C4-2B (cell line): ENCODE data around the gene KNG1.

Source experiments
- ZFX ChIP-seq: fragments of 450-650 bp; IDR thresholded peaks from 2 replicates; pipeline ENCODE4 v1.6.1; 2017
- TF ChIP-seq, protein P1 (sequence below): fragments of 450-650 bp; conservative IDR thresholded peaks from 2 replicates; pipeline ENCODE4 v1.5.1; 2017; ENCODE audit warnings: mild to moderate bottlenecking

DNA sequence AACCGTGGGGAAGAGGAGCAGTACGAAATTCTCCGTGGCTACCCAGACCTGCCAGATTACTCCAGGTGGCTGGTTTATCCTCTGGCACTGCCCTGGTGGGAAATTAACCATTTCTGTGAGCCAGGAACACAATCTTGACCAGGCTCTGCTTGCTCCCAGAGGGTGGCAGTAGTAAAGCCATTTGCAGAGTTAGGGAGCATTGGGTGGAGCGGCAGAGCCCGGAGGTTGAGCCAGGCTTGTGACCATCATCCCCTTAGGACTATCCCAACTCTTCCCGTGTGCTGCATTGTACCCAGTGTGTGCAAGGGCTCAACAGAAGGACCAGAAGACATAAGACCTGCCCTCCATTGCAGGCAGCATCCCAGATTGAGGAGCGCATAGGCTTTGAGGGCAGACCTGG is 5.3 kb downstream of the KNG1 start:
- TF ChIP-seq, protein P1, sequence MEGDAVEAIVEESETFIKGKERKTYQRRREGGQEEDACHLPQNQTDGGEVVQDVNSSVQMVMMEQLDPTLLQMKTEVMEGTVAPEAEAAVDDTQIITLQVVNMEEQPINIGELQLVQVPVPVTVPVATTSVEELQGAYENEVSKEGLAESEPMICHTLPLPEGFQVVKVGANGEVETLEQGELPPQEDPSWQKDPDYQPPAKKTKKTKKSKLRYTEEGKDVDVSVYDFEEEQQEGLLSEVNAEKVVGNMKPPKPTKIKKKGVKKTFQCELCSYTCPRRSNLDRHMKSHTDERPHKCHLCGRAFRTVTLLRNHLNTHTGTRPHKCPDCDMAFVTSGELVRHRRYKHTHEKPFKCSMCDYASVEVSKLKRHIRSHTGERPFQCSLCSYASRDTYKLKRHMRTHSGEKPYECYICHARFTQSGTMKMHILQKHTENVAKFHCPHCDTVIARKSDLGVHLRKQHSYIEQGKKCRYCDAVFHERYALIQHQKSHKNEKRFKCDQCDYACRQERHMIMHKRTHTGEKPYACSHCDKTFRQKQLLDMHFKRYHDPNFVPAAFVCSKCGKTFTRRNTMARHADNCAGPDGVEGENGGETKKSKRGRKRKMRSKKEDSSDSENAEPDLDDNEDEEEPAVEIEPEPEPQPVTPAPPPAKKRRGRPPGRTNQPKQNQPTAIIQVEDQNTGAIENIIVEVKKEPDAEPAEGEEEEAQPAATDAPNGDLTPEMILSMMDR: no peak; the same call in 1 of the 2 replicates
- no peak for TF ChIP-seq ZFX
